ENCODE data around the gene NRXN3.

NRXN3 gene

GRCh38 chr14:78746086-78746595, 576.0 kb downstream of the NRXN3 start:
- H3K27ac ChIP-seq = no peak overlapping the region
- TF ChIP-seq Cebpa-rat (IDR thresholded peaks at IDR 0.05) = no peak
- H4K20me1 ChIP-seq = no peaks in the 10 kb centered on the region
- H3K9me3 ChIP-seq = no peaks in the 10 kb centered on the region
- no peaks in the 10 kb centered on the region for H3K36me3 ChIP-seq
- H3K27me3 ChIP-seq = no peaks in the 10 kb centered on the region
- H3K4me1 ChIP-seq = no peaks in the 10 kb centered on the region
- no peak overlapping the region for H3K4me3 ChIP-seq
- no peak overlapping the region for H3K4me2 ChIP-seq
- H3K9ac ChIP-seq = no peak overlapping the region

- no peak overlapping the region for H3K4me2 ChIP-seq
- TF ChIP-seq Cebpa-rat (IDR thresholded peaks at IDR 0.05) = no peak
- H3K9me3 ChIP-seq = no peaks in the 10 kb centered on the region
- H3K27ac ChIP-seq = no peak overlapping the region
- H3K4me3 ChIP-seq = no peak overlapping the region
- H3K27me3 ChIP-seq = no peaks in the 10 kb centered on the region
- no peaks in the 10 kb centered on the region for H3K36me3 ChIP-seq
- H3K9ac ChIP-seq = no peak overlapping the region
- H3K4me1 ChIP-seq = no peaks in the 10 kb centered on the region
- no peaks in the 10 kb centered on the region for H4K20me1 ChIP-seq
Measured at GRCh38 chr14:78747813-78748212, 577.6 kb downstream of the NRXN3 start.

DNA sequence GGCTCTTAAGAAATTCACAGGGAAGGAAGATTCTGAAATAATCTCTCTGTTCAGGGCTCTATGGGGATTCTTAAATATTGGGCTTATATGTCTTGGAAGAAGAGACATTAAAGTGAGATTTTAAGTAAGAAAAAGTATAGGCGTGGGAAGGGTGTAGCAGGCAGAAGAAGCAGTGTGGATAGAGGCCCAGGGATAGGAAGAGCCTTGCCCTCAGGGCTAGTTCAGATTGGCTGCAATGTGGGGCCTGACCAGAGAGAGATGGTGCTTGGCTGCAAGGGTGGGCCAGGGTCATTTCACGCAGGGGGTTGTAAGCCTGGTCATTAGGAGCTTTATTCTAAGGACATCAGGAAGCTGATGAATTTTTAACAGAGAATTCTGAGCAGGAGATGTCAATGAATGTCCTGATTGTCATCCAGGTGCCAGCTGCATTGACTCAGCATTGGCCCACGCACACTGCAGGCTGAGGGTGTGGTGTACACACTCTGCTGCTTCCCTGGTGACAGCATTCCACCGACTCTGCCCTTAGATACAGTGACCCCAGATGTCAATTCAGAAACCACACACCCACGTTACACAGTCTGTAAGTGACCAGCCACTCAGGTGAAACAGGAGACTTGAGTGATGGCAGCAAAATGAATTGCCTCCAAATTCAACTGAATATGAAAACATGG, 582.5 kb downstream of the NRXN3 start:
- Histone ChIP-seq H3K4me3 (no peak overlapping the region), H3K4me1 (no peaks in the 10 kb centered on the region), H3K4me2 (no peak overlapping the region), H3K36me3 (no peaks in the 10 kb centered on the region), H3K9ac (no peak overlapping the region), H3K27ac (no peak overlapping the region), H3K27me3 (no peaks in the 10 kb centered on the region), H4K20me1 (no peaks in the 10 kb centered on the region), H3K9me3 (no peaks in the 10 kb centered on the region)
- TF ChIP-seq Cebpa-rat (IDR thresholded peaks at IDR 0.05) = no peak

DNA sequence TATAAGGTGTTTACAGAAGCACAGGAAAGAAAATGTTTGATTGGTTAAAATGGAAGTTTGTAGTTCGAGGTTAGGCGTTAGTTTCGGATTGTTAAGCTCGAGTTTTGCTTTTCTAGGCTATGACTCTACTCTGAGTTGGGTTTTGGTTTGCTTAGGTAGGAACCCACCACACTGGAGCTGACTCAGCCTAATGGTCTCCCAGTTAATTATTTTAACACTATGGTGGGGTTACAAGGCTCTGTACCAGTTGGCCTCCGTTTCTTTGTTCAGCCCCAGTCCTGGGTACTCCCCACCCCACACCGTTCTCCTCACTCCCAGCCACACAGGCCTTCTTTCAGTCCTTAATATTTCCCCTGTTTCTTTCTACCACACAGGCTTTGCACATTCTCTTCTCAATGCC, 583.9 kb downstream of the NRXN3 start:
- H4K20me1 ChIP-seq = no peaks in the 10 kb centered on the region
- H3K4me1 ChIP-seq = no peaks in the 10 kb centered on the region
- H3K27ac ChIP-seq = no peak overlapping the region
- no peaks in the 10 kb centered on the region for H3K9me3 ChIP-seq
- H3K9ac ChIP-seq = no peak overlapping the region
- H3K4me2 ChIP-seq = no peak overlapping the region
- H3K36me3 ChIP-seq = no peaks in the 10 kb centered on the region
- H3K4me3 ChIP-seq = no peak overlapping the region
- TF ChIP-seq Cebpa-rat (IDR thresholded peaks at IDR 0.05) = no peak
- no peaks in the 10 kb centered on the region for H3K27me3 ChIP-seq

GRCh38 chr14:78758333-78758732, 588.2 kb downstream of the NRXN3 start:
- H3K9me3 ChIP-seq = no peaks in the 10 kb centered on the region
- H3K36me3 ChIP-seq = no peaks in the 10 kb centered on the region
- no peak overlapping the region for H3K4me3 ChIP-seq
- no peaks in the 10 kb centered on the region for H3K4me1 ChIP-seq
- H4K20me1 ChIP-seq = no peaks in the 10 kb centered on the region
- no peak for TF ChIP-seq Cebpa-rat (IDR thresholded peaks at IDR 0.05)
- no peak overlapping the region for H3K9ac ChIP-seq
- H3K4me2 ChIP-seq = no peak overlapping the region
- no peaks in the 10 kb centered on the region for H3K27me3 ChIP-seq
- no peak overlapping the region for H3K27ac ChIP-seq

DNA sequence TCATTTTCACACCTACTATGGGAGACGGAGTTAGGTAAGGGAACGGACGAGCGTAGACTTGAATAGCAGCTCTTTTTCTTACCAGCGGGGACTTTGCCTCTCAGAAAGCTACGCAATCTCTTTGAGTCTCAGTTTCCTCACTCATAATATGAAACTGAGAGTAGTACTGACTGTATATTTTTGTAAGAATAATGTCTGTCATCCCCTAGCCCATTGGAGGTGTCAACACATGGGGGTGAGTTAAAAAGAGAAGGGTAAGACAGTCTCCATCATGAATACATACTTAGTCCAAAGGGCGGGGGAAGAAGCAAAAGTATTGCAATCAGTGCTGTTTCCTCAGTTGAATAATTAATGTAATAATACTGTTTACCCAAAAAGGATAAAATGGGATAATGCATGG, 592.2 kb downstream of the NRXN3 start:
- no peaks in the 10 kb centered on the region for H3K27me3 ChIP-seq
- no peaks in the 10 kb centered on the region for H4K20me1 ChIP-seq
- H3K9ac ChIP-seq = no peak overlapping the region
- no peaks in the 10 kb centered on the region for H3K36me3 ChIP-seq
- no peak overlapping the region for H3K27ac ChIP-seq
- no peaks in the 10 kb centered on the region for H3K4me1 ChIP-seq
- no peak for TF ChIP-seq Cebpa-rat (IDR thresholded peaks at IDR 0.05)
- H3K4me2 ChIP-seq = no peak overlapping the region
- H3K9me3 ChIP-seq = no peaks in the 10 kb centered on the region
- H3K4me3 ChIP-seq = no peak overlapping the region

DNA sequence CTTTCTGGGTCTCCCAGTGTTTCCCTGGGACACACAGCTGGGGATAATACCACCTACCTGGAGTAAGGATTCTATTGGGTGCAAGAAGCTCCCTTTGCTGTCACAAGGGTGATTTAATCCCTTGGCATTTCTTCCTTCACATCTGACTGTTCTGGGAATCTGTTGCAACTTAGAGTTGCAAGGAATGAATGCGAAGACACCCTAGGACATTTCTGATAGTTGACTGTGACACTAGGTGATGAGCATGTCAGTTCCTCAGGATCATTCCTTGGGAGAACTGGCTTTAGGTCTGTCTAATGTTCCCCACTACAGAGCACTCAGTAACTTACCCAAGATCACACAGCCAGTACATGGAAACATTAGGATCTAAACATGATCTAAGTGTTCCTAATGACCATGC, 593.6 kb downstream of the NRXN3 start:
- Histone ChIP-seq H3K27ac (no peak overlapping the region), H3K9me3 (no peaks in the 10 kb centered on the region), H3K9ac (no peak overlapping the region), H3K4me2 (no peak overlapping the region), H3K36me3 (no peaks in the 10 kb centered on the region), H3K27me3 (no peaks in the 10 kb centered on the region), H4K20me1 (no peaks in the 10 kb centered on the region), H3K4me3 (no peak overlapping the region), H3K4me1 (no peaks in the 10 kb centered on the region)
- no peak for TF ChIP-seq Cebpa-rat (IDR thresholded peaks at IDR 0.05)

DNA sequence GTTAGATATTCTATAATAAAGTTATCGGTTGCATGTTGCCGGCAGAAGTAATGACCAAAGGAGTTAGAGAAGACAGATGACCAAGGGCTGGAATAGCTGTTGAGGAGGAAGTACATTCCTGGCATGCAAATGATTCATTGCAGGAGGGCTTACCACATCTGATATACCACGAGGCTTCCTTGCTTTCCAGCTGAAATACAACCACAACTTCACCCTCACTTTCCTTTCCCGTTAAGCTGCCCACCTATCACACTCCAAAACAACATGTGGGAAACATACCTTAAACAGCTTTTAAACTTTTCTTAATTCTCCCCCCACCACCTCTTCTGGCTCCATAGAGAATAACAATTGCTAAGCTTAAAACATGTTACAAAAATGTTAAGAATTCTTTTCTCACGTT, 594.1 kb downstream of the NRXN3 start:
- no peaks in the 10 kb centered on the region for H4K20me1 ChIP-seq
- H3K9me3 ChIP-seq = no peaks in the 10 kb centered on the region
- H3K36me3 ChIP-seq = no peaks in the 10 kb centered on the region
- no peak overlapping the region; the same call in 1 of the 2 replicates for H3K4me2 ChIP-seq
- H3K4me3 ChIP-seq = no peak overlapping the region
- no peaks in the 10 kb centered on the region for H3K27me3 ChIP-seq
- no peaks in the 10 kb centered on the region for H3K4me1 ChIP-seq
- TF ChIP-seq Cebpa-rat (IDR thresholded peaks at IDR 0.05) = no peak
- H3K27ac ChIP-seq = no peak overlapping the region
- H3K9ac ChIP-seq = no peak overlapping the region

- Histone ChIP-seq H3K4me2 (no peak overlapping the region), H3K4me3 (no peak overlapping the region), H3K27ac (no peak overlapping the region), H3K27me3 (no peaks in the 10 kb centered on the region), H3K36me3 (no peaks in the 10 kb centered on the region), H3K9me3 (no peaks in the 10 kb centered on the region), H3K9ac (no peak overlapping the region), H3K4me1 (no peaks in the 10 kb centered on the region), H4K20me1 (no peaks in the 10 kb centered on the region)
- TF ChIP-seq Cebpa-rat (IDR thresholded peaks at IDR 0.05) = no peak
Measured at GRCh38 chr14:78764645-78765044, 594.5 kb downstream of the NRXN3 start.

GRCh38 chr14:78767436-78767835, 597.3 kb downstream of the NRXN3 start:
- Histone ChIP-seq H3K4me1 (no peaks in the 10 kb centered on the region), H3K4me2 (no peak overlapping the region), H4K20me1 (no peaks in the 10 kb centered on the region), H3K9ac (no peak overlapping the region), H3K36me3 (no peaks in the 10 kb centered on the region), H3K27ac (no peak overlapping the region), H3K9me3 (no peaks in the 10 kb centered on the region), H3K27me3 (no peaks in the 10 kb centered on the region), H3K4me3 (no peak overlapping the region)
- no peak for TF ChIP-seq Cebpa-rat (IDR thresholded peaks at IDR 0.05)

- no peaks in the 10 kb centered on the region for H3K27me3 ChIP-seq
- no peak overlapping the region for H3K4me3 ChIP-seq
- no peak overlapping the region for H3K9ac ChIP-seq
- no peak for TF ChIP-seq Cebpa-rat (IDR thresholded peaks at IDR 0.05)
- no peaks in the 10 kb centered on the region for H3K4me1 ChIP-seq
- H3K9me3 ChIP-seq = no peaks in the 10 kb centered on the region
- no peak overlapping the region for H3K27ac ChIP-seq
- H3K36me3 ChIP-seq = no peaks in the 10 kb centered on the region
- no peaks in the 10 kb centered on the region for H4K20me1 ChIP-seq
- H3K4me2 ChIP-seq = no peak overlapping the region
Measured at GRCh38 chr14:78782551-78782950, 612.4 kb downstream of the NRXN3 start.

Data from BLaER1 (cell line).